Right ventricle myocardium inferior (tissue), 1 donor: ENCODE results near the gene FCN2. TPM values are rescaled to one million over a fixed set of nuclear protein-coding genes. Genes with fewer than 3 reads are reported as not detected.

ENCODE experiments used
- ATAC-seq: fragments of 200-7000 bp; cut with Tn5 transposase; one replicate; pipeline ENCODE4 v1.9.1; 2020; ENCODE audit warnings: mild to moderate bottlenecking, moderate library complexity
- DNase-seq: peaks from one replicate; pipeline ENCODE4 v3.0.0; 2021; ENCODE audit errors: missing footprints
- intact Hi-C: fragments of 100-400 bp; cut with DNase I; formaldehyde crosslinking; loops from one replicate; pipeline ENCODE4 v1.11.0; 2022
- total RNA-seq: library from RNA; stranded (reverse); fragmentation: NEBNext Ultra II Directional; extraction: Animal tissue kit (Norgen Biotek cat#: 25700); gene quantifications from one replicate; pipeline ENCODE4 v1.2.1, GENCODE V29; 2021
- donor health status: DM: no; HTN: yes; CAD: no; lungs with severe emphysema.

FCN2 gene
- total RNA-seq, 1 donor from 2014 or later, result not detected

GRCh38 chr9:134863941-134864820, 16.4 kb upstream of the FCN2 start:
- ATAC-seq (peak; percentile 87), DNase-seq (no peak)
- intact Hi-C loops, result no loop called here

- ATAC-seq (no peak), DNase-seq (no peak)
- intact Hi-C loops, result no loop called here
Observed at GRCh38 chr9:134864821-134865190, 15.8 kb upstream of the FCN2 start.

GRCh38 chr9:134867917-134868750, 12.5 kb upstream of the FCN2 start:
- DNase-seq (no peak), ATAC-seq (no peak)
- intact Hi-C loops, result no loop called here

- intact Hi-C loops, result no loop called here
- DNase-seq (no peak), ATAC-seq (no peak)
Observed at GRCh38 chr9:134868751-134869553, 11.7 kb upstream of the FCN2 start.

- intact Hi-C loops, result no loop called here
- no peak for ATAC-seq
- no peak for DNase-seq
Observed at GRCh38 chr9:134869554-134870300, 10.9 kb upstream of the FCN2 start.

GRCh38 chr9:134870301-134870694, 10.3 kb upstream of the FCN2 start:
- ATAC-seq (no peak), DNase-seq (no peak)
- intact Hi-C loops, result no loop called here

- DNase-seq, result peak; percentile 45
- intact Hi-C loops, result no loop called here
- no peak for ATAC-seq
Observed at GRCh38 chr9:134870746-134871662, 9.6 kb upstream of the FCN2 start.

- intact Hi-C loops, result no loop called here
- ATAC-seq (peak; percentile 71), DNase-seq (no peak)
Observed at GRCh38 chr9:134871697-134872340, 8.8 kb upstream of the FCN2 start.

GRCh38 chr9:134872482-134873231, 8.0 kb upstream of the FCN2 start:
- ATAC-seq (no peak), DNase-seq (peak; percentile 34)
- intact Hi-C loops, result no loop called here

GRCh38 chr9:134875371-134875770, 5.2 kb upstream of the FCN2 start:
- intact Hi-C loops, result no loop called here
- DNase-seq, result no peak
- ATAC-seq, result no peak

GRCh38 chr9:134877541-134877940, 3.1 kb upstream of the FCN2 start:
- DNase-seq (no peak), ATAC-seq (no peak)
- intact Hi-C loops, result no loop called here

- no peak for DNase-seq
- intact Hi-C loops, result no loop called here
- ATAC-seq, result no peak
Observed at GRCh38 chr9:134879664-134880483, 736 bp upstream of the FCN2 start.

- no peak for DNase-seq
- intact Hi-C loops, result no loop called here
- ATAC-seq, result no peak
Observed at GRCh38 chr9:134881313-134881670, 682 bp downstream of the FCN2 start.

- intact Hi-C loops, result no loop called here
- ATAC-seq (no peak), DNase-seq (no peak)
Observed at GRCh38 chr9:134882204-134882785, 1.7 kb downstream of the FCN2 start.

- no peak for DNase-seq
- no peak for ATAC-seq
- intact Hi-C loops, result no loop called here
Observed at GRCh38 chr9:134883040-134883782, 2.6 kb downstream of the FCN2 start.
